HEK293 (cell line): ENCODE data around the gene RIPPLY2.
"Not testable (repeated sequence)": the region's sequence is repeated elsewhere in the genome, so short reads cannot be mapped to it uniquely, and the experiment has no call there.

Experiments used
- CTCF ChIA-PET: fragments of 350-600 bp; formaldehyde crosslinking; extraction: SDS; loops from one replicate; lab custom pipeline; 2021; ENCODE audit warnings: antibody characterized with exemption; lab: Yijun Ruan, JAX
- POLR2A ChIA-PET: fragments of 300-600 bp; formaldehyde crosslinking; extraction: SDS; loops from one replicate; lab custom pipeline; 2020; ENCODE audit warnings: antibody characterized with exemption, inconsistent platforms; lab: Yijun Ruan, JAX
- H3K27ac ChIP-seq: fragments of 200-500 bp; sonication (Bioruptor generic); 2 replicates; pipeline ENCODE4 v1.5.1; 2014; ENCODE audit warnings: low read depth, low read length, control low read depth, inconsistent platforms; ENCODE audit errors: extremely low read depth
- H3K36me3 ChIP-seq, 2 experiments: fragments of 200-500 bp in 1 of 2; sonication (Bioruptor generic) in 1 of 2; 1 replicate in 1 of 2; 2 replicates in 1 of 2; pipeline ENCODE4 v1.5.1; 2014 to 2017; ENCODE audit warnings: inconsistent platforms in 2 of 2, low read length in 2 of 2; ENCODE audit not compliant: control insufficient read depth in 2 of 2, insufficient read depth in 1 of 2
- H3K4me1 ChIP-seq: fragments of 200-500 bp; sonication (Bioruptor generic); 2 replicates; pipeline ENCODE4 v1.5.1; 2014; ENCODE audit warnings: mild to moderate bottlenecking, low read length, inconsistent platforms; ENCODE audit not compliant: control insufficient read depth, insufficient read depth
- H3K4me3 ChIP-seq: 2 replicates; pipeline ENCODE4 v1.5.1; 2011; ENCODE audit warnings: low read depth, mild to moderate bottlenecking, control low read depth, low read length, moderate library complexity
- H3K9me3 ChIP-seq: fragments of 200-500 bp; sonication (Bioruptor generic); 2 replicates; pipeline ENCODE4 v1.5.1; 2014; ENCODE audit warnings: low read depth, low read length, inconsistent platforms; ENCODE audit not compliant: control insufficient read depth, insufficient read depth
- GLIS1 ChIP-seq: fragments of 450-650 bp; formaldehyde crosslinking; IDR thresholded peaks from 2 replicates; pipeline ENCODE4 v1.5.1; 2016; ENCODE audit warnings: missing biosample characterization, missing genetic modification characterization
- KLF8 ChIP-seq: fragments of 450-650 bp; formaldehyde crosslinking; IDR thresholded peaks from 2 replicates; pipeline ENCODE4 v1.5.1; 2016; ENCODE audit warnings: missing biosample characterization, missing genetic modification characterization
- SP2 ChIP-seq: fragments of 450-650 bp; formaldehyde crosslinking; IDR thresholded peaks from 2 replicates; pipeline ENCODE4 v1.5.1; 2016; ENCODE audit warnings: missing biosample characterization, missing genetic modification characterization
- ZBTB8A ChIP-seq: fragments of 450-650 bp; formaldehyde crosslinking; IDR thresholded peaks from 2 replicates; pipeline ENCODE4 v1.5.1; 2016; ENCODE audit warnings: missing biosample characterization, missing genetic modification characterization
- ZFP69B ChIP-seq: fragments of 450-650 bp; formaldehyde crosslinking; IDR thresholded peaks from 2 replicates; pipeline ENCODE4 v1.5.1; 2016; ENCODE audit warnings: missing biosample characterization, missing genetic modification characterization
- ZNF121 ChIP-seq: fragments of 450-650 bp; formaldehyde crosslinking; IDR thresholded peaks from 2 replicates; pipeline ENCODE4 v1.5.1; 2016; ENCODE audit warnings: missing biosample characterization, missing genetic modification characterization
- ZNF146 ChIP-seq: fragments of 450-650 bp; formaldehyde crosslinking; IDR thresholded peaks from 2 replicates; pipeline ENCODE4 v1.5.1; 2016; ENCODE audit warnings: missing biosample characterization, missing genetic modification characterization
- ZNF214 ChIP-seq: fragments of 450-650 bp; formaldehyde crosslinking; IDR thresholded peaks from 2 replicates; pipeline ENCODE4 v1.5.1; 2017; ENCODE audit warnings: missing biosample characterization, mild to moderate bottlenecking, missing genetic modification characterization, borderline replicate concordance
- ZNF248 ChIP-seq: fragments of 450-650 bp; formaldehyde crosslinking; IDR thresholded peaks from 2 replicates; pipeline ENCODE4 v1.5.1; 2017; ENCODE audit warnings: missing biosample characterization, missing genetic modification characterization
- ZNF529 ChIP-seq: fragments of 450-650 bp; formaldehyde crosslinking; IDR thresholded peaks from 2 replicates; pipeline ENCODE4 v1.5.1; 2017; ENCODE audit warnings: missing genetic modification characterization, missing biosample characterization; ENCODE audit not compliant: insufficient replicate concordance
- ZNF548 ChIP-seq: fragments of 450-650 bp; formaldehyde crosslinking; IDR thresholded peaks from 2 replicates; pipeline ENCODE4 v1.5.1; 2016; ENCODE audit warnings: missing biosample characterization, missing genetic modification characterization
- ZNF558 ChIP-seq: fragments of 450-650 bp; formaldehyde crosslinking; IDR thresholded peaks from 2 replicates; pipeline ENCODE4 v1.5.1; 2016; ENCODE audit warnings: missing biosample characterization, missing genetic modification characterization
- ZNF561 ChIP-seq: fragments of 450-650 bp; IDR thresholded peaks from 2 replicates; pipeline ENCODE4 v1.5.1; 2018; ENCODE audit warnings: missing biosample characterization, missing genetic modification characterization, borderline replicate concordance
- ZNF585B ChIP-seq: fragments of 450-650 bp; formaldehyde crosslinking; IDR thresholded peaks from 2 replicates; pipeline ENCODE4 v1.5.1; 2016; ENCODE audit warnings: missing biosample characterization, missing genetic modification characterization
- ZNF692 ChIP-seq: fragments of 450-650 bp; formaldehyde crosslinking; IDR thresholded peaks from 2 replicates; pipeline ENCODE4 v1.5.1; 2016; ENCODE audit warnings: missing biosample characterization, missing genetic modification characterization
- ZNF768 ChIP-seq: fragments of 450-650 bp; formaldehyde crosslinking; IDR thresholded peaks from 2 replicates; pipeline ENCODE4 v1.5.1; 2018; ENCODE audit warnings: missing biosample characterization, mild to moderate bottlenecking, missing genetic modification characterization
- ZSCAN16 ChIP-seq: fragments of 450-650 bp; formaldehyde crosslinking; IDR thresholded peaks from 2 replicates; pipeline ENCODE4 v1.5.1; 2016; ENCODE audit warnings: missing biosample characterization, missing genetic modification characterization
- TF ChIP-seq, protein P1 (sequence below): fragments of 450-650 bp; formaldehyde crosslinking; IDR thresholded peaks from 2 replicates; pipeline ENCODE4 v1.5.1; 2016; ENCODE audit warnings: missing biosample characterization, missing genetic modification characterization

RIPPLY2 gene

DNA sequence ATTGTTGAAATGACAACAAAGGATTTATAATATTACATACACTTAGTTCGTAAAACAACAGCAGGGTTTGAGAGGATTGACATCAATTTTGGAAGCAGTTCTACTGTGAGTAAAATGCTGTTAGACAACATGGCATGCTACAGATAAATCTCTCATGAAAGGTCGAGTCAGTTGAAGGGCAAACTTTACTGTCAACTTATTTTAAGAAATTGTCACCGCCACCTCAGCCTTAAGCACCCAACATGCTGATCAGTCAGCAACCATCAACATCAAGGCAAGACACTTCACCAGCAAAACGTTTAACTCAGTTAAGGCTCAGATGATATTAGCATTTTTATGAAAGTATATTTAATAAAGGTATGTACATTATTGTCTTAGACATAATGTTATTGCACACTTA, 37.4 kb downstream of the RIPPLY2 start (continued):
- no peak for TF ChIP-seq ZNF548 (tag by site-specific recombination)
- TF ChIP-seq, protein P1, sequence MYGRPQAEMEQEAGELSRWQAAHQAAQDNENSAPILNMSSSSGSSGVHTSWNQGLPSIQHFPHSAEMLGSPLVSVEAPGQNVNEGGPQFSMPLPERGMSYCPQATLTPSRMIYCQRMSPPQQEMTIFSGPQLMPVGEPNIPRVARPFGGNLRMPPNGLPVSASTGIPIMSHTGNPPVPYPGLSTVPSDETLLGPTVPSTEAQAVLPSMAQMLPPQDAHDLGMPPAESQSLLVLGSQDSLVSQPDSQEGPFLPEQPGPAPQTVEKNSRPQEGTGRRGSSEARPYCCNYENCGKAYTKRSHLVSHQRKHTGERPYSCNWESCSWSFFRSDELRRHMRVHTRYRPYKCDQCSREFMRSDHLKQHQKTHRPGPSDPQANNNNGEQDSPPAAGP (tag by site-specific recombination): no peak

DNA sequence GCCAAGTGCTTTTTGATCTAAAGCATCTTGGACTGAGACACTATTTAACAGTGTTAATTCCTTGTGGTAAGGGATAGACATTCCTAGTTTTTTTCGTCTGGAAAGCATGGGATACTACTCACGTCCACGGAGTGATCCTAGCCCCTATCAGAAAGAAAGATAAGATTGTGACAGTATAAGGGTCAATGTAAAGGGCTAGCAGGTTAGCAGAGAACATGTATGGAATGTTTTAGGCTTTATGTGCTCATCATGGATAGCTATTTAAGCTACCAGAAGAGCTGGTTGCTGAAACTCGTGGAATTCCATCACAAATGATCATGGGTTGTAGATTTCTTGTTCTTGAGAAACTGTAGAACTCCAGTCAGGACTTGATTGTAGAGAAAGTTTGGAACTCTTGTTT, 38.4 kb downstream of the RIPPLY2 start:
- POLR2A ChIA-PET: no interaction called here
- no peaks in the 10 kb centered on the region for H3K36me3 ChIP-seq
- CTCF ChIA-PET: no interaction called here
- H3K4me3 ChIP-seq: no peak overlapping the region
- H3K9me3 ChIP-seq: no peaks in the 10 kb centered on the region
- H3K27ac ChIP-seq: no peak overlapping the region
- TF ChIP-seq ZNF248 (no peak), ZNF585B (tag by site-specific recombination) (no peak), ZNF529 (tag by site-specific recombination) (no peak), ZNF214 (tag by site-specific recombination) (no peak), ZSCAN16 (tag by site-specific recombination) (no peak), ZNF558 (tag by site-specific recombination) (no peak), ZNF768 (tag by site-specific recombination) (no peak), KLF8 (no peak), ZNF121 (tag by site-specific recombination) (no peak)
- TF ChIP-seq, all 188 proteins: peak for 0
- no peaks in the 10 kb centered on the region for H3K4me1 ChIP-seq

DNA sequence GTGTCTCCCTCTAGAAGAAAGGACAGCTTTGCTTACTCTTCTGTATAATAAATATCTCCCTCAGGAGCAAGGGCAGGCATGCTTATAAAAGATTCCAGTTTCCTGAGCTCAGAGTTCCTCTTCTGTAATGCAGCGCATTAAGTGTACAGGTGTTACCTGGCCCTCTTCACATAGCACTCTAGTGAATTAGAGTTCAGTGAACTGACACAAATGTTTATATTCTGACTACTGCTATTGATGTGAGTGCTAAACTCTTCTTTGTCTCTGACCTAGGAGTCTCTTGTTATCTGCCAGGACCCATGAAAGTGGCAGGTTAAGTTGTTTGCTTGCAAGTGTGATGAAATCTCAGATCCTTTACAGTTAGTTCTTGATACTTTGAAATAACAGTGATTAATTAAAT, 39.9 kb downstream of the RIPPLY2 start:
- Histone ChIP-seq H3K9me3 (no peaks in the 10 kb centered on the region), H3K36me3 (no peaks in the 10 kb centered on the region), H3K27ac (no peak overlapping the region), H3K4me3 (no peak overlapping the region), H3K4me1 (no peaks in the 10 kb centered on the region)
- TF ChIP-seq ZFP69B (tag by site-specific recombination): no peak
- TF ChIP-seq GLIS1: no peak
- TF ChIP-seq ZNF692 (tag by site-specific recombination): no peak
- no peak for TF ChIP-seq SP2 (tag by site-specific recombination)
- TF ChIP-seq ZBTB8A (tag by site-specific recombination): no peak
- TF ChIP-seq ZNF561 (tag by site-specific recombination): no peak
- ChIA-PET CTCF (interaction anchor here (1.2 kb wide), 1 partner anchor 9 kb away, joined by 3 read pairs; no protein-coding TSS in a partner anchor), POLR2A (no interaction called here)

- TF ChIP-seq ZNF146 (tag by site-specific recombination): peak; percentile 93
Observed at GRCh38 chr6:83897094-83897493, 43.9 kb downstream of the RIPPLY2 start.

More at GRCh38 chr6:83897094-83897493, 43.9 kb downstream of the RIPPLY2 start:
- CTCF ChIA-PET, H3K4me3 ChIP-seq, H3K36me3 ChIP-seq, POLR2A ChIA-PET, H3K4me1 ChIP-seq, H3K27ac ChIP-seq, H3K9me3 ChIP-seq: not testable (repeated sequence)
